Measurements from ENCODE around the gene ACP7. TPM values are rescaled to one million over a fixed set of nuclear protein-coding genes. Genes with fewer than 3 reads are reported as not detected.

ACP7 gene
- total and polyA plus RNA-seq, 2 donors (not counting 3 experiments of a cell fraction or from before 2014, with no cell fraction given), result 0.04 to 0.49 TPM

DNA sequence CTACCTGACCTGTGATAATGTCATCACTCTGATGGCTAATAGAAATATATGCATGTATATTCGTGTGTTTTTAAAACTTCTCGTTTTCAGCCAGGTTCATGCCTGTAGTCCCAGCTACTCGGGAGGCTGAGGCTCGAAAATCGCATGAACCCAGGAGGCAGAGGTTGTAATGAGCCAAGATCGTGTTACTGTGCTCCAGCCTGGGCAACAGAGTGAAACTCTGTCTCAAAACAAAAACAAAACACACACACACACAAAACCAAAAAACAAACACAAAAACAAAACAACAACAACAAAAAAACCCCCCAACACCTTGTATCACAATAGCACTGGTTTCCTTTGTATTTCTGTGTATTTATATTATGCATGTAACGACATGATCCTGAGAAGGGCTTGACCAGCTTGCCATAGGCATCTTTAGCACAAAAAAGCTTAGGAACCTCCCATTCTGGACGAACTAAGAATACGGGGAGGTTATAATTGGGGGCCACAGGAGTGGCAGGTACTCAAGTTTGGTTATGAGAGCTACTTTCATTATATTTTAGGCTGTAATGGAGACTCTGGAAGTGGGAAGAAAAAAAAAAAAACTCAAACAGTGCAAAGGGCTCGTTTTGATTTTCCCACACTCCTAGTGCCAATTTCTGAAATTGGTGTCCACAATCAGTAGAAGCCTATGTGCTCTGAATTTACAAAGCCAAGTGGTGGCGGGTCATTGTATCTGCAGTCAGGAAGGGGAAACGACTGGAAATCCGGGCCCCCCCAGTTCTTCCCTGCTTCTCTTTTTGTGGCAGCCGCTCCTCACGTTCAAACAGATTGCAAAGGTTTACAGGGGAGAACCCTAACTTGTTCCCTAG lies 1.2 kb upstream of the ACP7 start:
- dilution Hi-C loops (cut with MboI; ENCODE audit: extremely low pct_ligation_motif_present, low sequenced_read_pairs) (no loop called here), intact Hi-C loops (cut with micrococcal nuclease) (loop anchor here (1.0 kb wide), 1 partner anchor 10 kb away; no protein-coding TSS in a partner anchor)
- Histone ChIP-seq H3K27me3 (ENCODE audit: control insufficient read depth in 2 of 2, insufficient read depth in 2 of 2, low read length in 2 of 2) (no peaks in the 10 kb centered on the region), H3K4me2 (ENCODE audit: insufficient read depth, low read length) (peak overlapping the region; percentile 87), H3K4me1 (ENCODE audit: control insufficient read depth, extremely low read depth, insufficient read depth, low read length) (peaks cover 19% of the 10 kb centered on the region), H3K79me2 (ENCODE audit: control insufficient read depth, insufficient read depth, low read length) (no peaks in the 10 kb centered on the region), H3K36me3 (ENCODE audit: control insufficient read depth in 2 of 2, extremely low read depth in 1 of 2, insufficient read depth in 2 of 2, low read length in 2 of 2) (no peaks in the 10 kb centered on the region), H3K9ac (replicated peaks; ENCODE audit: extremely low read depth, insufficient read depth, low read length) (no peak overlapping the region), H3K4me3 (replicated peaks in 1 of 3; ENCODE audit: insufficient read depth in 1 of 3, low read depth in 1 of 3, low read length in 3 of 3) (peak overlapping the region in 1 of 3 experiments; percentile 24), H3K9me3 (replicated peaks; ENCODE audit: control insufficient read depth, insufficient read depth, low read length) (no peaks in the 10 kb centered on the region), H3K27ac (ENCODE audit: insufficient read depth, low read depth, low read length) (no peak overlapping the region), H3K9me1 (replicated peaks; ENCODE audit: control insufficient read depth, extremely low read depth, insufficient read depth, low read length) (no peaks in the 10 kb centered on the region), H2AFZ (ENCODE audit: low read depth, low read length) (peak overlapping the region; percentile 72), H4K20me1 (replicated peaks; ENCODE audit: control insufficient read depth, extremely low read depth, insufficient read depth, low read length) (no peaks in the 10 kb centered on the region)
- DNase-seq (ENCODE audit: low read depth, low spot score) (no peak), FAIRE-seq (peak; percentile 72)
- ChIA-PET CTCF (interaction anchor here (1.0 to 1.9 kb wide), 6 partner anchors 9 to 121 kb away, joined by 3 to 8 read pairs (median 4); no protein-coding TSS in a partner anchor), POLR2A (no interaction called here)
- TSS peak; percentile 13 for BruUV-seq (replicated peaks)
- TF ChIP-seq, protein P1, sequence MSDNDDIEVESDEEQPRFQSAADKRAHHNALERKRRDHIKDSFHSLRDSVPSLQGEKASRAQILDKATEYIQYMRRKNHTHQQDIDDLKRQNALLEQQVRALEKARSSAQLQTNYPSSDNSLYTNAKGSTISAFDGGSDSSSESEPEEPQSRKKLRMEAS (IDR thresholded peaks at IDR 0.05; ENCODE audit: insufficient read depth, insufficient read length), result no peak
- TF ChIP-seq FOS (IDR thresholded peaks at IDR 0.05; ENCODE audit: borderline replicate concordance, insufficient read depth, low read length) (no peak), MYC (IDR thresholded peaks at IDR 0.05; ENCODE audit: low read depth, low read length) (no peak), POLR2AphosphoS5 (IDR thresholded peaks at IDR 0.05; ENCODE audit: insufficient read depth, low read depth, low read length) (no peak), JUN (IDR thresholded peaks at IDR 0.05; ENCODE audit: borderline replicate concordance, insufficient read depth, insufficient read length, low read depth) (no peak), GATA2 (IDR thresholded peaks at IDR 0.05; ENCODE audit: insufficient read depth, insufficient read length, low read depth, low read length) (no peak), EZH2 (IDR thresholded peaks at IDR 0.05; ENCODE audit: borderline replicate concordance, low read depth, low read length, severe bottlenecking) (no peak), POLR2A (IDR thresholded peaks at IDR 0.05; ENCODE audit: low read depth, low read length) (no peak)
- TF ChIP-seq, protein P2, sequence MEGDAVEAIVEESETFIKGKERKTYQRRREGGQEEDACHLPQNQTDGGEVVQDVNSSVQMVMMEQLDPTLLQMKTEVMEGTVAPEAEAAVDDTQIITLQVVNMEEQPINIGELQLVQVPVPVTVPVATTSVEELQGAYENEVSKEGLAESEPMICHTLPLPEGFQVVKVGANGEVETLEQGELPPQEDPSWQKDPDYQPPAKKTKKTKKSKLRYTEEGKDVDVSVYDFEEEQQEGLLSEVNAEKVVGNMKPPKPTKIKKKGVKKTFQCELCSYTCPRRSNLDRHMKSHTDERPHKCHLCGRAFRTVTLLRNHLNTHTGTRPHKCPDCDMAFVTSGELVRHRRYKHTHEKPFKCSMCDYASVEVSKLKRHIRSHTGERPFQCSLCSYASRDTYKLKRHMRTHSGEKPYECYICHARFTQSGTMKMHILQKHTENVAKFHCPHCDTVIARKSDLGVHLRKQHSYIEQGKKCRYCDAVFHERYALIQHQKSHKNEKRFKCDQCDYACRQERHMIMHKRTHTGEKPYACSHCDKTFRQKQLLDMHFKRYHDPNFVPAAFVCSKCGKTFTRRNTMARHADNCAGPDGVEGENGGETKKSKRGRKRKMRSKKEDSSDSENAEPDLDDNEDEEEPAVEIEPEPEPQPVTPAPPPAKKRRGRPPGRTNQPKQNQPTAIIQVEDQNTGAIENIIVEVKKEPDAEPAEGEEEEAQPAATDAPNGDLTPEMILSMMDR (IDR thresholded peaks at IDR 0.05; ENCODE audit: extremely low read depth in 1 of 2, insufficient read depth in 1 of 2, low read depth in 1 of 2, low read length in 2 of 2), result no peak
